HL-60 (cell line): ENCODE data around the gene ANKUB1.

ENCODE experiments used
- DNase-seq, 2 experiments: peaks; one replicate each; pipeline ENCODE4 v3.0.0-alpha.2; 2010 to 2020; ENCODE audit warnings: low read depth in 1 of 2, low spot score in 1 of 2
- H3K27ac ChIP-seq: fragments of 250-450 bp; sonication (Bioruptor Pico); replicated peaks from 2 replicates; pipeline ENCODE4 v1.5.1; 2020; ENCODE audit warnings: mild to moderate bottlenecking, moderate library complexity
- H3K27me3 ChIP-seq: fragments of 250-450 bp; sonication (Bioruptor Pico); 2 replicates; pipeline ENCODE4 v1.5.1; 2021; ENCODE audit warnings: mild to moderate bottlenecking, moderate library complexity; ENCODE audit not compliant: insufficient read depth, poor library complexity, severe bottlenecking
- H3K4me3 ChIP-seq: replicated peaks from 2 replicates; pipeline ENCODE4 v1.5.1; 2011; ENCODE audit warnings: mild to moderate bottlenecking, control low read depth, low read length; ENCODE audit not compliant: insufficient read depth
- GABPA ChIP-seq: IDR thresholded peaks from 2 replicates; pipeline ENCODE4 v1.6.1; 2012; ENCODE audit warnings: low read depth
- POLR2AphosphoS5 ChIP-seq: IDR thresholded peaks from 2 replicates; pipeline ENCODE4 v1.6.1; 2012; ENCODE audit warnings: low read depth
- SPI1 ChIP-seq: IDR thresholded peaks from 2 replicates; pipeline ENCODE4 v1.6.1; 2012; ENCODE audit warnings: low read depth, mild to moderate bottlenecking, borderline replicate concordance
- TF ChIP-seq, protein P1 (sequence below): IDR thresholded peaks from 2 replicates; pipeline ENCODE4 v1.6.1; 2012; ENCODE audit warnings: low read depth; ENCODE audit not compliant: insufficient replicate concordance
- TF ChIP-seq, protein P2 (sequence below): IDR thresholded peaks from one replicate; pipeline ENCODE4 v1.5.1; 2011; ENCODE audit warnings: low read length, control low read depth, inconsistent platforms; ENCODE audit not compliant: insufficient read depth

ANKUB1 gene

DNA sequence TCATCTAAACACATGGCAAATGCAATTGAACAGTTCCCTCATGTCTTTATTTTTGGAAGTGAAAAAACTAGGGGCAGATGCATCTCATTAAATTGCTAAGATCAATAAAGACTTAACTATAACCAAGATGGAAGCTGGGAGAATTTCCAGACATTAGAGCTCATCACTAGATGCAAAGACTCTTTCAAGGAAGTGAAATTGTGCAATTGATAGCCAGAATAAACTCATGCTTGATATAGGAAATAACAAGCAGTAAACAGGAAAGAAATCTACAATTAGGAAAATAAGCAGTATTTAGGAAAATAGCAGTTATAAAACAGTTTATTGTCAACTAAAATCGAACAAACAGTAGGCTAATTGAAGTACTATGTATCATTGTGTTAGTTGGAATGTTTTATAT is 8.8 kb upstream of the ANKUB1 start:
- no peak for TF ChIP-seq SPI1
- TF ChIP-seq, protein P1, sequence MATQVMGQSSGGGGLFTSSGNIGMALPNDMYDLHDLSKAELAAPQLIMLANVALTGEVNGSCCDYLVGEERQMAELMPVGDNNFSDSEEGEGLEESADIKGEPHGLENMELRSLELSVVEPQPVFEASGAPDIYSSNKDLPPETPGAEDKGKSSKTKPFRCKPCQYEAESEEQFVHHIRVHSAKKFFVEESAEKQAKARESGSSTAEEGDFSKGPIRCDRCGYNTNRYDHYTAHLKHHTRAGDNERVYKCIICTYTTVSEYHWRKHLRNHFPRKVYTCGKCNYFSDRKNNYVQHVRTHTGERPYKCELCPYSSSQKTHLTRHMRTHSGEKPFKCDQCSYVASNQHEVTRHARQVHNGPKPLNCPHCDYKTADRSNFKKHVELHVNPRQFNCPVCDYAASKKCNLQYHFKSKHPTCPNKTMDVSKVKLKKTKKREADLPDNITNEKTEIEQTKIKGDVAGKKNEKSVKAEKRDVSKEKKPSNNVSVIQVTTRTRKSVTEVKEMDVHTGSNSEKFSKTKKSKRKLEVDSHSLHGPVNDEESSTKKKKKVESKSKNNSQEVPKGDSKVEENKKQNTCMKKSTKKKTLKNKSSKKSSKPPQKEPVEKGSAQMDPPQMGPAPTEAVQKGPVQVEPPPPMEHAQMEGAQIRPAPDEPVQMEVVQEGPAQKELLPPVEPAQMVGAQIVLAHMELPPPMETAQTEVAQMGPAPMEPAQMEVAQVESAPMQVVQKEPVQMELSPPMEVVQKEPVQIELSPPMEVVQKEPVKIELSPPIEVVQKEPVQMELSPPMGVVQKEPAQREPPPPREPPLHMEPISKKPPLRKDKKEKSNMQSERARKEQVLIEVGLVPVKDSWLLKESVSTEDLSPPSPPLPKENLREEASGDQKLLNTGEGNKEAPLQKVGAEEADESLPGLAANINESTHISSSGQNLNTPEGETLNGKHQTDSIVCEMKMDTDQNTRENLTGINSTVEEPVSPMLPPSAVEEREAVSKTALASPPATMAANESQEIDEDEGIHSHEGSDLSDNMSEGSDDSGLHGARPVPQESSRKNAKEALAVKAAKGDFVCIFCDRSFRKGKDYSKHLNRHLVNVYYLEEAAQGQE = no peak
- TF ChIP-seq, protein P2, sequence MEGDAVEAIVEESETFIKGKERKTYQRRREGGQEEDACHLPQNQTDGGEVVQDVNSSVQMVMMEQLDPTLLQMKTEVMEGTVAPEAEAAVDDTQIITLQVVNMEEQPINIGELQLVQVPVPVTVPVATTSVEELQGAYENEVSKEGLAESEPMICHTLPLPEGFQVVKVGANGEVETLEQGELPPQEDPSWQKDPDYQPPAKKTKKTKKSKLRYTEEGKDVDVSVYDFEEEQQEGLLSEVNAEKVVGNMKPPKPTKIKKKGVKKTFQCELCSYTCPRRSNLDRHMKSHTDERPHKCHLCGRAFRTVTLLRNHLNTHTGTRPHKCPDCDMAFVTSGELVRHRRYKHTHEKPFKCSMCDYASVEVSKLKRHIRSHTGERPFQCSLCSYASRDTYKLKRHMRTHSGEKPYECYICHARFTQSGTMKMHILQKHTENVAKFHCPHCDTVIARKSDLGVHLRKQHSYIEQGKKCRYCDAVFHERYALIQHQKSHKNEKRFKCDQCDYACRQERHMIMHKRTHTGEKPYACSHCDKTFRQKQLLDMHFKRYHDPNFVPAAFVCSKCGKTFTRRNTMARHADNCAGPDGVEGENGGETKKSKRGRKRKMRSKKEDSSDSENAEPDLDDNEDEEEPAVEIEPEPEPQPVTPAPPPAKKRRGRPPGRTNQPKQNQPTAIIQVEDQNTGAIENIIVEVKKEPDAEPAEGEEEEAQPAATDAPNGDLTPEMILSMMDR = no peak
- TF ChIP-seq POLR2AphosphoS5 = no peak
- TF ChIP-seq GABPA = no peak
- H3K27ac ChIP-seq = no peak overlapping the region
- H3K27me3 ChIP-seq = no peaks in the 10 kb centered on the region
- no peak overlapping the region for H3K4me3 ChIP-seq
- DNase-seq = no peak

DNA sequence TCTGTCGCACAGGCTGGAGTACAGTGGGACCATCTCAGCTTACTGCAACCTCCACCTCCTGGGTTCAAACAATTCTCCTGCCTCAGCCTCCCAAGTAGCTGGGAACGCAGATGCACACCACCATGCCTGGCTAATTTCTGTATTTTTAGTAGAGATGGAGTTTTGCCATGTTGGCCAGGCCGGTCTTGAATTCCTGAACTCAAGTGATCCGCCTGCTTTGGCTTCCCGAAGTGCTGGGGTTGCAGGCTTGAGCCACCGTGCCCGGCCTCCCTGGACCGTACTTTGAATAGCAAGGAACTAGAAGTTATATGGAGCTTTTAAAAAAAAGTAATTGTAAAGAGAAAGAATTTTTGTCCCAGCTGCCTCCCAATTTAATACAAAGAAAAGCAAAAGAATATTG is 8.3 kb upstream of the ANKUB1 start:
- DNase-seq = no peak
- TF ChIP-seq GABPA (no peak), POLR2AphosphoS5 (no peak), SPI1 (no peak)
- TF ChIP-seq, protein P1 = no peak
- TF ChIP-seq, protein P2 = no peak
- H3K4me3 ChIP-seq = no peak overlapping the region
- H3K27ac ChIP-seq = no peak overlapping the region
- H3K27me3 ChIP-seq = no peaks in the 10 kb centered on the region

DNA sequence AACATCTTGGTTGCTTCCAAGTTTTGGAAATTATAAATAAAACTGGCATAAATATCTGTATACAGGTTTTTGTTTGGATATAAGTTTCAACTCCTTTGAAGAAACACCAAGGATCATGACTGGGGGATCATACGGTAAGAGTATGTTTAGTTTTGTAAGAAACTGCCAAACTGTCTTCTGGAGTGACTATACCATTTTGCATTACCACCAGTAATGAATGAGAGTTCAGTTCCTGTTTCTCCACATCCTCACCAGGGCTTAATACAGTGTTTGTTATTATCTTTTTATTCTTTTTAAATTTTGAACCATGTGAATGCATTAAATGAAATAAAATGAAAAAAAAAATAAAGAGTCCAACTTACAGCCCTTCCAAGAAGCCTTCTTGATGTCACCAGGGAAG is 3.7 kb upstream of the ANKUB1 start:
- DNase-seq = no peak

DNA sequence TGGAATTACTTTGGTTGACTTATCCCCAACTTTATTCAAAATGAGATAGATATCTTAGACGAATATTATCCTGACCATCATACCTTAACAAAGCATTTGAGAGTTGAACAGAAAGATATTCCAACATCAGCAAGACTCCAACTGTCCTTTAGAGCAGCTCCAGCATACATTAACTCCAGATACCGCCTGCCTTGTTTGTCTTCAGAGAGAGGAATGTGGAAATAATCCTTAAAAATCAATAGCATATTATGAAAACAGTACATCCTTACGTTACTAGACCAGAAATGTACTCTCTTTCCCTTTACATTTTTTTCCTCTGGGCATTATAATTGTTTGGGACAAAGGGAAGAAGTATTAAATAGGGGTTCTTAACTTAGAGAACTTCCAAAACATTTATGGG is 1.7 kb downstream of the ANKUB1 start:
- TF ChIP-seq GABPA (no peak), SPI1 (no peak), POLR2AphosphoS5 (no peak)
- TF ChIP-seq, protein P2 = no peak
- TF ChIP-seq, protein P1 = no peak
- H3K4me3 ChIP-seq = no peak overlapping the region
- H3K27me3 ChIP-seq = no peaks in the 10 kb centered on the region
- no peak overlapping the region for H3K27ac ChIP-seq
- no peak for DNase-seq

More for the DNA sequence above, 3.7 kb upstream of the ANKUB1 start:
- TF ChIP-seq SPI1 = peak; percentile 84
- no peak for TF ChIP-seq POLR2AphosphoS5
- Histone ChIP-seq H3K27me3 (no peaks in the 10 kb centered on the region), H3K27ac (peak overlapping the region; percentile 43), H3K4me3 (no peak overlapping the region)
